Measurements from ENCODE around the gene PELO.

Gene PELO

GRCh38 chr5:52831786-52832511, 44.2 kb downstream of the PELO start:
- no peak for DNase-seq (ENCODE audit: low spot score)

- no peak for DNase-seq (ENCODE audit: low spot score)
Observed at GRCh38 chr5:52834320-52834719, 46.6 kb downstream of the PELO start.

- no peak for DNase-seq (ENCODE audit: low spot score)
Observed at GRCh38 chr5:52837068-52837467, 49.4 kb downstream of the PELO start.
